ENCODE data around the gene SAMHD1.
"Not testable (repeated sequence)": the region's sequence is repeated elsewhere in the genome, so short reads cannot be mapped to it uniquely, and the experiment has no call there.

The SAMHD1 gene

GRCh38 chr20:36854348-36855240, 96.9 kb downstream of the SAMHD1 start:
- no peak for DNase-seq (ENCODE audit: low read depth, low spot score)

- no peak for DNase-seq (ENCODE audit: low read depth, low spot score)
These were observed 99.3 kb downstream of the SAMHD1 start for GRCh38 chr20:36852187-36852586.

DNA sequence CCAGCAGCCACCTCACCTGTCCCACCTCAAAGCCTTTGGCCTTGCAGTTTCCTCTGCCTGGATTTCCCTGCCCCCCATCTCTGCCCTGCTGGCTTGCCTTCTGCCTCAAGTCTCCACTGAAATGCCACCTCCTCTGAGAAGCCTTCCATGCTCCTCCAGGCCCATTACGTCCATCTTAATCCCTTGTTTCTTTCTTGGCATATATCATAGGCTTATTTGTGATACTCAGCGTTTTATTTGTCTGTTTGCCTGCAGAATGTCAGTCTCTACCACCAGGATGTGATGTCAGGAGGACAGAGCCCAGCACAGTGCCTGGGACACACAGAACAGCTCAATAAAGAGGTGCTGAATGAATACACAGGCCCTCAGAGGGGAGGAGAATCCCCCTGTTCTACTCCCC, 100.0 kb downstream of the SAMHD1 start:
- no peak for DNase-seq (ENCODE audit: low read depth, low spot score)

GRCh38 chr20:36850759-36851158, 100.7 kb downstream of the SAMHD1 start:
- DNase-seq (ENCODE audit: low read depth, low spot score) = no peak

GRCh38 chr20:36849333-36850065, 102.0 kb downstream of the SAMHD1 start:
- DNase-seq (ENCODE audit: low read depth, low spot score) = no peak

DNA sequence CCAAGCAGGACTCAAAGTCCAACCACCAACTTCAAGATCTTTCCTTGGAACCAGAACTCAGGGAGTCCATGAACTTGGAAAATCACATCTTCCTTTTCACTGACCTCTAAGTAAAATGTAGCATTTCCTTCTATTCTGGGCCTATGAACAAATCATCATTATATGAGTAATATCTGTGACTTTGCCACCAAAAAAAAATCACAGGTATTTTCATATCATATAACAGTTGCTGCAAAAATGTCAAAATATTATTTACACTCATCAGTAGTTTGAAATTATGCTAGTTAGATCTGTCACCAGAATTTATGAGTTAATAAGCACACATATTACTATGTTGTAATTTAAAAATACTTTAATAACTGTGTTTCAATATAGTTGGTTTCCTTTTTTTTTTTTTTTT, 102.8 kb downstream of the SAMHD1 start:
- no peak for DNase-seq (ENCODE audit: low read depth, low spot score)

GRCh38 chr20:36848078-36848660, 103.3 kb downstream of the SAMHD1 start:
- peak; percentile 58 for DNase-seq (ENCODE audit: low read depth, low spot score)

- no peak for DNase-seq (ENCODE audit: low read depth, low spot score)
These were observed 103.8 kb downstream of the SAMHD1 start for GRCh38 chr20:36847710-36848040.

DNA sequence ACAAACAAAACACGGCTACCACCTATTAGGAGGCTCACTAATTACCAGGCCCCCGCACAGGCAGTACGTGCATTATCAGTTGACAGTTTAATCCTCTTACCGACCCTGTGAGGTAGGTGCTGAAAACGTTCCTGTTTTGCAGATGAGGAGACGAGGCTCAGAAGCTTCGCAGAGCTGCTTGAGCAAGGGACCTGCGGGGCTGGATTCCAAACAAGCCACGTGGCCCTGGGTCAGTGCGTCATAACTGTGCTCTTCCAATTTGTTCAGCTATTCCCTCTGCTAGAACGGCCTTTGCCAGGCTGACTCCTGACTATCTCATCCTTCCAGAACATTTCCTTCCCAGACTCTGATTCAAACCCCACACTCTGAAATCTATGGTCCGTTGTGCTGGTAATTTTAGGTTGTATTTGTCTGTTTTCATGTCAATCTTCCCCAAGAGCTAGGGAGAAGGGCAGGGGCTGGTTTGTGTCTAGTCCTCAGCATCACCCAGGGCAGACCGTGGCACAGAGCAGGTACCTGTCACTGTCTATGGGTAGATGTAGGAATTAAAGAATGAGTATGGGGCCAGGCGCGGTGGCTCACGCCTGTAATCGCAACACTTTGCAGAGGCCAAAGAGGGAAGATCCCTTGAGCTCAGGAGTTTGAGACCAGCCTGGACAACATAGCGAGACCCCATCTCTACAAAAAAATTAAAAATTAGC, 104.3 kb downstream of the SAMHD1 start:
- DNase-seq (ENCODE audit: low read depth, low spot score) = no peak

GRCh38 chr20:36845288-36845971, 106.1 kb downstream of the SAMHD1 start:
- no peak for DNase-seq (ENCODE audit: low read depth, low spot score)

GRCh38 chr20:36841030-36841429, 110.5 kb downstream of the SAMHD1 start:
- not testable (repeated sequence) for DNase-seq (ENCODE audit: low read depth, low spot score)

Measured in smooth muscle cell of the brain vasculature (primary cell).